Effector memory CD8-positive, alpha-beta T cell (primary cell): ENCODE results near the gene BLOC1S3.

ENCODE experiments used
- ATAC-seq: fragments of 150-1000 bp; cut with Tn5 transposase; replicated peaks from 2 replicates; pipeline ENCODE4 v1.10.0; 2021; ENCODE audit warnings: mild to moderate bottlenecking, moderate library complexity
- DNase-seq, 3 experiments: peaks; one replicate each; pipeline ENCODE4 v3.0.0; 2021
- H3K27ac Mint-ChIP-seq, 2 donors: one replicate each; pipeline ENCODE4 v1.8.0; 2022; ENCODE audit warnings: mild to moderate bottlenecking in 2 of 2, mixed read lengths in 2 of 2, moderate library complexity in 2 of 2
- H3K27me3 Mint-ChIP-seq, 2 donors: one replicate each; pipeline ENCODE4 v1.8.0; 2022; ENCODE audit warnings: mixed read lengths in 2 of 2
- H3K36me3 Mint-ChIP-seq: one replicate; pipeline ENCODE4 v1.8.0; 2022; ENCODE audit warnings: mild to moderate bottlenecking, moderate library complexity, mixed read lengths; ENCODE audit not compliant: insufficient read depth
- H3K4me1 Mint-ChIP-seq, 2 donors: one replicate each; pipeline ENCODE4 v1.8.0; 2022; ENCODE audit warnings: low read depth in 2 of 2, mixed read lengths in 2 of 2
- H3K4me3 Mint-ChIP-seq, 2 donors: one replicate each; pipeline ENCODE4 v1.8.0; 2022; ENCODE audit warnings: mild to moderate bottlenecking in 2 of 2, mixed read lengths in 2 of 2, moderate library complexity in 2 of 2
- H3K9me3 Mint-ChIP-seq, 2 donors: one replicate each; pipeline ENCODE4 v1.8.0; 2022; ENCODE audit warnings: mixed read lengths in 2 of 2

Gene BLOC1S3

GRCh38 chr19:45191375-45191774 lies 12.8 kb downstream of the BLOC1S3 start:
- Mint-ChIP-seq H3K27me3 (no peaks in the 10 kb centered on the region), H3K27ac (peak overlapping the region in 1 of 2 donors; percentile 51), H3K9me3 (no peaks in the 10 kb centered on the region), H3K4me3 (no peak overlapping the region), H3K36me3 (peaks cover 4% of the 10 kb centered on the region), H3K4me1 (peaks cover 0 to 5% of the 10 kb centered on the region in 2 donors)
- DNase-seq: no peak
- no peak for ATAC-seq

- no peak for DNase-seq
- Mint-ChIP-seq H3K9me3 (no peaks in the 10 kb centered on the region), H3K36me3 (peaks cover 10% of the 10 kb centered on the region), H3K4me3 (no peak overlapping the region), H3K4me1 (no peaks in the 10 kb centered on the region), H3K27ac (peak overlapping the region in 1 of 2 donors; percentile 28), H3K27me3 (no peaks in the 10 kb centered on the region)
- ATAC-seq: no peak
Measured at GRCh38 chr19:45195764-45196163, 17.2 kb downstream of the BLOC1S3 start.

GRCh38 chr19:45200568-45200967 lies 22.0 kb downstream of the BLOC1S3 start:
- H3K36me3 Mint-ChIP-seq: peaks cover 6% of the 10 kb centered on the region
- DNase-seq (no peak), ATAC-seq (no peak)

GRCh38 chr19:45202637-45203036 lies 24.1 kb downstream of the BLOC1S3 start:
- ATAC-seq: no peak
- H3K4me3 Mint-ChIP-seq: no peak overlapping the region
- no peak for DNase-seq
- peak overlapping the region in 1 of 2 donors; percentile 10 for H3K27ac Mint-ChIP-seq
- H3K9me3 Mint-ChIP-seq: no peaks in the 10 kb centered on the region
- no peaks in the 10 kb centered on the region for H3K27me3 Mint-ChIP-seq
- H3K4me1 Mint-ChIP-seq: no peaks in the 10 kb centered on the region
- peaks cover under 1% of the 10 kb centered on the region for H3K36me3 Mint-ChIP-seq

More at GRCh38 chr19:45200568-45200967, 22.0 kb downstream of the BLOC1S3 start:
- H3K27ac Mint-ChIP-seq: no peak overlapping the region
- H3K9me3 Mint-ChIP-seq: no peaks in the 10 kb centered on the region
- no peak overlapping the region for H3K4me3 Mint-ChIP-seq
- H3K4me1 Mint-ChIP-seq: no peaks in the 10 kb centered on the region
- H3K27me3 Mint-ChIP-seq: no peaks in the 10 kb centered on the region

GRCh38 chr19:45205810-45206209 lies 27.2 kb downstream of the BLOC1S3 start:
- Mint-ChIP-seq H3K4me3 (no peak overlapping the region), H3K36me3 (no peaks in the 10 kb centered on the region), H3K9me3 (no peaks in the 10 kb centered on the region), H3K27ac (no peak overlapping the region), H3K27me3 (no peaks in the 10 kb centered on the region), H3K4me1 (no peaks in the 10 kb centered on the region)
- DNase-seq: no peak
- ATAC-seq: no peak

- DNase-seq (no peak), ATAC-seq (no peak)
- peaks cover 0 to 3% of the 10 kb centered on the region in 2 donors for H3K27me3 Mint-ChIP-seq
- H3K4me1 Mint-ChIP-seq: no peaks in the 10 kb centered on the region
- H3K4me3 Mint-ChIP-seq: no peak overlapping the region
- no peak overlapping the region for H3K27ac Mint-ChIP-seq
- peaks cover 3% of the 10 kb centered on the region for H3K36me3 Mint-ChIP-seq
- H3K9me3 Mint-ChIP-seq: no peaks in the 10 kb centered on the region
Measured at GRCh38 chr19:45206328-45206727, 27.7 kb downstream of the BLOC1S3 start.

GRCh38 chr19:45211751-45212381 lies 33.3 kb downstream of the BLOC1S3 start:
- Mint-ChIP-seq H3K9me3 (no peaks in the 10 kb centered on the region), H3K4me1 (peaks cover 4 to 8% of the 10 kb centered on the region in 2 donors), H3K27ac (no peak overlapping the region), H3K4me3 (no peak overlapping the region), H3K36me3 (peaks cover 3% of the 10 kb centered on the region), H3K27me3 (peaks cover 22 to 50% of the 10 kb centered on the region in 2 donors)
- ATAC-seq (no peak), DNase-seq (no peak)

GRCh38 chr19:45213031-45213430 lies 34.4 kb downstream of the BLOC1S3 start:
- H3K27me3 Mint-ChIP-seq: peaks cover 24 to 60% of the 10 kb centered on the region in 2 donors
- no peak overlapping the region for H3K27ac Mint-ChIP-seq
- H3K9me3 Mint-ChIP-seq: no peaks in the 10 kb centered on the region
- ATAC-seq (no peak), DNase-seq (no peak)
- peaks cover 4 to 8% of the 10 kb centered on the region in 2 donors for H3K4me1 Mint-ChIP-seq
- H3K4me3 Mint-ChIP-seq: no peak overlapping the region
- peaks cover 3% of the 10 kb centered on the region for H3K36me3 Mint-ChIP-seq

GRCh38 chr19:45215391-45216191 lies 37.0 kb downstream of the BLOC1S3 start:
- peak overlapping the region in 1 of 2 donors; percentile 46 for H3K27ac Mint-ChIP-seq
- peaks cover 7% of the 10 kb centered on the region for H3K36me3 Mint-ChIP-seq
- peaks cover 4 to 8% of the 10 kb centered on the region in 2 donors for H3K4me1 Mint-ChIP-seq
- H3K9me3 Mint-ChIP-seq: no peaks in the 10 kb centered on the region
- no peak overlapping the region for H3K4me3 Mint-ChIP-seq
- DNase-seq: no peak
- peaks cover 37 to 78% of the 10 kb centered on the region in 2 donors for H3K27me3 Mint-ChIP-seq
- ATAC-seq: no peak

GRCh38 chr19:45216667-45217066 lies 38.1 kb downstream of the BLOC1S3 start:
- Mint-ChIP-seq H3K4me1 (peaks cover 4 to 6% of the 10 kb centered on the region in 2 donors), H3K27ac (no peak overlapping the region), H3K36me3 (peaks cover 3% of the 10 kb centered on the region), H3K27me3 (peaks cover 41 to 82% of the 10 kb centered on the region in 2 donors), H3K9me3 (no peaks in the 10 kb centered on the region), H3K4me3 (no peak overlapping the region)
- ATAC-seq (no peak), DNase-seq (no peak)

GRCh38 chr19:45217193-45217956 lies 38.8 kb downstream of the BLOC1S3 start:
- DNase-seq: no peak
- Mint-ChIP-seq H3K9me3 (no peaks in the 10 kb centered on the region), H3K4me1 (peaks cover 4 to 5% of the 10 kb centered on the region in 2 donors), H3K27ac (no peak overlapping the region), H3K4me3 (no peak overlapping the region), H3K27me3 (peaks cover 48 to 82% of the 10 kb centered on the region in 2 donors), H3K36me3 (peaks cover 3% of the 10 kb centered on the region)
- no peak for ATAC-seq

GRCh38 chr19:45217957-45218334 lies 39.4 kb downstream of the BLOC1S3 start:
- no peak for DNase-seq
- Mint-ChIP-seq H3K36me3 (peaks cover 3% of the 10 kb centered on the region), H3K27me3 (peaks cover 54 to 82% of the 10 kb centered on the region in 2 donors), H3K4me1 (peaks cover 4 to 5% of the 10 kb centered on the region in 2 donors), H3K4me3 (no peak overlapping the region), H3K9me3 (no peaks in the 10 kb centered on the region), H3K27ac (no peak overlapping the region)
- no peak for ATAC-seq

- no peak overlapping the region for H3K4me3 Mint-ChIP-seq
- ATAC-seq: no peak
- H3K4me1 Mint-ChIP-seq: peaks cover 4 to 5% of the 10 kb centered on the region in 2 donors
- no peak for DNase-seq
- H3K36me3 Mint-ChIP-seq: peaks cover 3% of the 10 kb centered on the region
- H3K27me3 Mint-ChIP-seq: peaks cover 52 to 82% of the 10 kb centered on the region in 2 donors
- no peaks in the 10 kb centered on the region for H3K9me3 Mint-ChIP-seq
- H3K27ac Mint-ChIP-seq: no peak overlapping the region
Measured at GRCh38 chr19:45218426-45218825, 39.8 kb downstream of the BLOC1S3 start.
